Iris pigment epithelial cell (primary cell): Measurements from ENCODE around the gene RETREG1.
A peak's percentile ranks its signal among the peaks of the same experiment; 100 is the strongest.
"Not testable (repeated sequence)": the region's sequence is repeated elsewhere in the genome, so short reads cannot be mapped to it uniquely, and the experiment has no call there.

Experiments used
- DNase-seq: peaks from one replicate; pipeline ENCODE4 v3.0.0-alpha.2; 2011; ENCODE audit warnings: low read depth

Gene RETREG1

DNA sequence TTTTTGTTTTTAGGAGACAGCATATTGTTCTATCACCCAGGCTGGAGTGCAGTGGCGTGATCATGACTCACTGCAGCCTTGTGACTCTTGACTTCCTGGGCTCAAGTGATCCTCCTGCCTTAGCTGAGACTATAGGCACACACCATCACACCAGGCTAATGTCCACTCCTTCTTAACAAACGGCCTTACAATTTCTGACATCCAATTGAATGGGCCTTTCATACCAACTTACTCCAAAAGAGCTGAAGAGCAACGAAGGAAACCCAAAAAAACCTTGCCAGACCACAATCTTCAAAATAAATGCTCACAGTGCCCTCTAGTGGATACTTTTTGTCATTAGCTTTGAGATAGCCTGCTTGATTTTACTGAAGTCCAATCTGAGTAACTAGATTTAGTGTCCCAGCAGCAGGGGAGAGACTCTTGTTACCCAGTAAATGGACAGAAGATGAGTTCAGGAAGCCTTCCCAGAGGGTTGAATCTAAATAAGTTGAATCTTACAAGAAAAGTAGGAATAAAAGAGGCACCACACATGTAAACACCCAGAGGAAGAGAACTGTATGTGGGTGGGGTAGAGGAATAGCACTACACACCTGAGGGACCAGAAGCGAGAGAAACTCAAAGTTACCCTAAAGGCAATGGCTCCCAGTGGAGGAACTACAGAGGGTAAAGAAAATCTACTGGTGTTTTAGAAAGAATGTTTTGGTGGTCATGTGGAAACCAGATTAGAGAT, 160.5 kb downstream of the RETREG1 start:
- DNase-seq, result peak; percentile 83

DNA sequence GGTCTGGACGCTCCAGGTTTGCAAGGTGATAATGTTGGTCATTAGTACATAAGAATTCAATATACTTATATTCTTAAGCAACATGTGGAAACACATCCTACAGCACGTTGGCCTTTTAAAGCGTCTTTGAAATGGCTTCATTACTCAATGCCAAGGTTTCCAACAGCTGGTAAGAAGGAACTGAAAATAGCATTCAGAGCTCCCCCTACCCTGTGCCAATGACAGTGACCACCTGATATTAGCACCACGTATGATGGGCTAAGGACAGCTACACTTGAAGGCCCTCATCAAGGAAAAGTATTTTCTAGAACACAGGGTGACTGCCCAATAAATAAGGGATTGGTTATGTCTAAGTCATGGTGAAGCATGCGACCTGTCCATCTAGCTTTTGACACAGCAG, 161.1 kb downstream of the RETREG1 start:
- DNase-seq, result no peak

DNA sequence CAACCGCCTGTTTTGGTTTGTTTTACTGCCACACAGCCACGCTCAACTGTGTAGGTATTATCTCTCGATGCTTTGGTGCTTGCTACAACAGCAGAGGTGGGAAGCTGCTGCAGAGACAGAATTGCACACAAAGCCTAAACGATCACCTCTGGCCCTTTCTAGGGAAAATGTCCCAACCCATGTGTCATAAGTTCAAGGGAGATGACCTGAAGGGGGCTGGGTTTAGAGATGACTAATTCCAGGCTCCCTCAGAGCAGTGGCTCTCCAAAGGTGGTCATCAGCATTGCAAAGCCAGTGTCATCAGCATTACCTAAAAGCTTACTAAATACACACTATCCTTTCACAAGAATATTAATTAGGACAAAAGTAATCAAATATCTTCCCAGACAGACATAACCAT, 162.1 kb downstream of the RETREG1 start:
- no peak for DNase-seq

DNA sequence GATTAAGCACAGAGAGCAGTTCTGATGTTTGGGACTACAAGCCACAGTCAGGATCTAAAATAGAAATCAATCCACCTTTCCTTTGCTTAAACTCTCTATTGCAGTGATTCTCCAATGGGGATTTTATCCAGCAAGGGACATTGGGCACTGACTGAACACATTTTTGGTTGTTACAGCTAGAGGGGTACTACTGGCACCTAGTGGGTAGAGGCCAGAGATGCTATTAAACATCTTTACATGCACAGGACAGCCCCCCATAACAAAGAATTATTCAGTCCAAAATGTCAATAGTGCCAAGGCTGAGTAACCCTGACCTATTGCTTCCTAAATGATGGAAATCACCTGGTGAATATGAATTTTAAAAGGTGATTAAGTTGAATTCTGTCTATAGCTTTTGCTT, 163.2 kb downstream of the RETREG1 start:
- DNase-seq, result no peak

DNA sequence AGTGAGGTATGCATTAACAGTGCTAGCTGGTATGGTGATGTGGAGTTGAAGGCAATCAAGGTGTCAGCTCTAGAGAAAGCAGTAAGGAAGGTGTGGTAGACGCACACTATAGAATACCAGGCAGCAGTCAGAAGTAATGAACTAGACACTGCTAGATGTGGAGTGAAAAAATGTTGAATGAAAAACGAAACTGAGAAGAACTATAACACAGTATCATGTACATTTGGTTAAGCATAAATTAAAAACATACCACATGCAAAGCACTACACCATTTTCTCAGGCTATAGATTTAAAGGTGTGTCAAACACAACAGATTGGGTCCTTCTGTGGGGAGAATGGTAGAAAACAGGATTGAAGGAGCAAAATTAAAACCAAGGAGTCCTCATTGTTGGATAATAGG, 166.6 kb downstream of the RETREG1 start:
- no peak for DNase-seq

DNA sequence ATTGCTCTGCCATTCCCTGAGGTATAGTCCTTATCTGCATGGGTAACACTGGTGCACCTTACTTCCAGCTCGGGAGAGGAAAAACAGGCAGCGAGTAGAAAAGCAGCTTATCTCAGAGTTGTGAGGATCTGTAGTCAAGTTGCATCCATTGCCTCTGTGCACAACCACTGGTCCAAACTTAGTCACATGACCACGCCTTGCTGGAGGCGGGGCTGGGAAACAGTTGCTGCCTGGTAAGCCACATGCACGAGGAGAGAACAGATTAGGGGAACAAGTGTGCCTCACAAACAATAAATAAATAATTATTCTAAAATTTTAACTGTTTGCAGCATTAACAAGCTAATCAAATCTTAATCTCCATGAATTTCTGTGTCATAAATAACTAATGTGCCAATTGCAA, 169.8 kb downstream of the RETREG1 start:
- DNase-seq, result no peak

DNA sequence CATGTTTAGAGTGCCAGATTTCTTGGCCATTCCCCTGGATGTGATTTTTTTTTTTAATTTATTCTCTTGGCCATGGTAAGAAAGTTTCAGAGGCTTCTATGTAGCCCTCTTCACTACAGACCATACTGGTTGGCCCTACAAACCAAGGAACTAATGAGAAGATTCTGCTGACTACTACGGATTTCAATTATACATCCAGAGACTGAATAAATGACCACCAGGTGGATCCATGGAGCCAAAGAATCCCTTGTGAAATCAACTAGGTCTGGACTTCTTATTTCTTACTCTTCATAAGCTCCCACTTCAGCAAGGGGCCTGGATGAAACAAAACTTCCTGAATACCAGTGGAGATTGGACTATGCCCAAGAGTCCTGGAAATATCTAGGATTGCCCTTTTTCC, 178.8 kb downstream of the RETREG1 start:
- DNase-seq, result peak; percentile 15

DNA sequence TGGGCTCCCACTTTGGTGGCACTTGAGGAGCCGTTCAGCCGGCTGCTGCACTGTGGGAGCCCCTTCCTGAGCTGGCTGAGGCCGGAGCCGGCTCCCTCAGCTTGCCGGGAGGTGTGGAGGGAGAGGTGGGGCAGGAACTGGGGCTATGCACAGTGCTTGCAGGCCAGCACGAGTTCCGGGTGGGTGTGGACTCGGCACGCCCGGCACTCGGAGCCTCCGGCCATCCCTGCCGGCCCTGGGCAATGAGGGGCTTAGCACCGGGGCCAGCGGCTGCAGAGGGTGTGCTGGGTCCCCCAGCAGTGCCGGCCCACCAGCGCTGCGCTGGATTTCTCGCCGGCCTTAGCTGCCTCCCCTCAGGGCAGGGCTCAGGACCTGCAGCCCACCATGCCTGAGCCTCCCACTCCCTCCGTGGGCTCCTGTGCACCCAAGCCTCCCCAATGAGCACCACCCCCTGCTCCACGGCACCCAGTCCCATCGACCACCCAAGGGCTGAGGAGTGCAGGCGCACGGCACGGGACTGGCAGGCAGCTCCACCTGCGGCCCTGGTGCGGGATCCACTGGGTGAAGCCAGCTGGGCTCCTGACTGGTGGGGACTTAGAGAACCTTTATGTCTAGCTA, 180.6 kb downstream of the RETREG1 start:
- DNase-seq, result not testable (repeated sequence)

DNA sequence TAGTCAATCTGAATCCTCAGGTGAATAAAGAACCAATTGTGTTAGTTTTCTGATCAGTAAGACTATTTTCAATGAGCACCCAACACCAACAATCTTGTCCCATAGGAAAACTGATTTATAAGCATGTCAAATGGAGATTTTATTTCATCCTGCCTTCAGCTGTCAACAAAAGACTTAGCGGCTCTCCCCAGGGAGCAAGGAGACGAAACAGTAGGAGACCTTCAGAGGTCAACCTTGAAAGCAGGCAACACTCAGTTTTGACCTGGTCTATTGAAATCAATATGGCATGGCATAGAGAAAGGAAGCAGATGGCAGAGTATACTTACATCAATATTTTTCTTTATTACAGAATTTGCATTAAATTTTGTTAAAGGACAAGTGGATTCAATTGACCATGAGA, 185.3 kb downstream of the RETREG1 start:
- no peak for DNase-seq

DNA sequence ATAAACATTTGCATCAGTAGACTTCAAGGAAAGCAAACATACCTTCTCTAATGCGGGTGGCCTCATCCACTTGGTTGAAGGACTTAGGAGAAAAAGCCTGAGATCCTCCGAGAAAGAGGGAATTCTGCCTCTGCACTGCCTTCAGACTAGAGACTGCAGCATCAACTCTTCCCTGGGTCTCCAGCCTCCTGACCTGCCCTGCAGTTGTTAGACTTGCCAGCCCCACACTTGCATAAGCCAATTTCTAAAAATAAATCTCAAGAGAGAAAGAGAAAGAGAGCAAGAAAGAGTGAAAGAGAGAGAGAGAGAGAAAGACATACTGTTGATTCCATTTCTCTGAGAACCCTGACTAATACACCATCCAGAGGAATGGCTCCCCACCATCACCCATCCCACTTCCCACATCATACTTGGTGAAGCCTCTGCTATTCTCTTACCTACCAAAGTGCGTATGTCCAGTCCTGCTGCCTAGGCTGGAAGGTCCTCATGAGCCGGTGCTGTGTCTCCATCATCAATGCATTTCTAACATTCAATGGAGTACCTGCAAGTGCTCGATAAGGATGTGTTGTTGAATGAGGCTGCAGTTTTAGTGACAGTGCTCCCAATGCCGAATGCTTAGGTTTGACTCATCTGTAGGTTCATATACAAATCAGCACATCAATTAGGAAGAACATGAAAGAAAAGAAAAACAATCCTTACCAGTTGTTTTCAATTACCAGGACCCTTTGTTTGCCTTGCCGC, 186.3 kb downstream of the RETREG1 start:
- DNase-seq, result no peak

DNA sequence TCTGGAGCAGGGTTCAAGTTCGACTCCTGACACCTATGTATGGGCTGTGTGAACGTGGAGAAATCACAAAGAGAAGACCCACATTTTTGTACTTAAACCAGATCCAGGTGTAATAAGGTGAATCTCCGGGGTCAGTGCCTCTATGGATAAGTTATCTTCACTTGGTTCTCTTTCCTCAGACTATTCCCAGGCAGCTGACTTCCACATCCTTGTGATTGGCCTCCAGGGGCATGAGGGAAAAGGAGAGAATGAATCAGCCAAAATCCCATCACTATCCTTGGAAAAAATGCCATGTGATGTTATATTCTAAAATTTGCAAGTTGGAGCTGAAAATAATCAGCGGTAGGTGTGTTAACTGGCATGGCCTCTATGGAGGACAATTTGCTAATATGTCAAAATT, 188.4 kb downstream of the RETREG1 start:
- no peak for DNase-seq

DNA sequence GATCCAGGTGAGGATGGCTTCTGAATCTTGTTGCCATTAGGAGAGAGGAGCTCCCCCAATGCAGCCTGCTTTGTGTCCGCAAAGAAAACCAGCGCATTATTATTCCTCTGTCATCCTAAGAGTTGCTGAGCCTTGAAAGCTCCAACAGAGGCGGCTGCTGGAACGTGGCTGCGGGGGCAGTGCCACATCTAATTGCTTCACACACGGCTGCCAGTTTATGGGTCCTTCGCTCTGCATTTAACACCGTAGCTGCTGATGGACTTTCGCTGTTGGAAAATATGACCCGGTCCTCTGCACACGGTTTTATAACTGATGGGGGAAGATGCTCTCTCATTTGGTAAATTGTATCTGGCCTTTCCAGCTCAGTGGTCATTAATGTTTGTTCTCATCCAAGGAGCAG, 189.2 kb downstream of the RETREG1 start:
- no peak for DNase-seq
